HL-60 (cell line): ENCODE results near the gene KDM4F.
"Not testable (repeated sequence)": the region's sequence is repeated elsewhere in the genome, so short reads cannot be mapped to it uniquely, and the experiment has no call there.

Source experiments
- DNase-seq, 2 experiments: peaks; one replicate each; pipeline ENCODE4 v3.0.0-alpha.2; 2010 to 2020; ENCODE audit warnings: low read depth in 1 of 2, low spot score in 1 of 2
- H3K27ac ChIP-seq: fragments of 250-450 bp; sonication (Bioruptor Pico); replicated peaks from 2 replicates; pipeline ENCODE4 v1.5.1; 2020; ENCODE audit warnings: mild to moderate bottlenecking, moderate library complexity
- H3K27me3 ChIP-seq: fragments of 250-450 bp; sonication (Bioruptor Pico); 2 replicates; pipeline ENCODE4 v1.5.1; 2021; ENCODE audit warnings: mild to moderate bottlenecking, moderate library complexity; ENCODE audit not compliant: insufficient read depth, poor library complexity, severe bottlenecking
- H3K4me3 ChIP-seq: replicated peaks from 2 replicates; pipeline ENCODE4 v1.5.1; 2011; ENCODE audit warnings: mild to moderate bottlenecking, control low read depth, low read length; ENCODE audit not compliant: insufficient read depth
- CTCF ChIP-seq: IDR thresholded peaks from one replicate; pipeline ENCODE4 v1.5.1; 2011; ENCODE audit warnings: low read length, control low read depth, inconsistent platforms; ENCODE audit not compliant: insufficient read depth
- GABPA ChIP-seq: IDR thresholded peaks from 2 replicates; pipeline ENCODE4 v1.6.1; 2012; ENCODE audit warnings: low read depth
- POLR2AphosphoS5 ChIP-seq: IDR thresholded peaks from 2 replicates; pipeline ENCODE4 v1.6.1; 2012; ENCODE audit warnings: low read depth
- REST ChIP-seq: IDR thresholded peaks from 2 replicates; pipeline ENCODE4 v1.6.1; 2012; ENCODE audit warnings: low read depth; ENCODE audit not compliant: insufficient replicate concordance
- SPI1 ChIP-seq: IDR thresholded peaks from 2 replicates; pipeline ENCODE4 v1.6.1; 2012; ENCODE audit warnings: low read depth, mild to moderate bottlenecking, borderline replicate concordance
- long read RNA-seq: library from polyadenylated mRNA; unstranded; transcript quantifications from one replicate; pipeline ENCODE4 v2.0.0, GENCODE V29; 2020

KDM4F gene
- long read RNA-seq, partial matches to known transcripts = 0 of 1 reads
- long read RNA-seq, other reads (novel, unspliced or antisense) = 0 of 1 reads

GRCh38 chr11:95049122-95049521 lies at the start of gene KDM4F:
TSS of gene KDM4F (plus strand) at chr11:95049422.
- H3K27ac ChIP-seq, H3K4me3 ChIP-seq, H3K27me3 ChIP-seq, DNase-seq: not testable (repeated sequence)

- peaks cover 5% of the 10 kb centered on the region for H3K27me3 ChIP-seq
- no peak overlapping the region for H3K27ac ChIP-seq
- TF ChIP-seq REST (no peak), GABPA (no peak)
- no peak overlapping the region for H3K4me3 ChIP-seq
- no peak for DNase-seq
These were observed 45.5 kb upstream of the KDM4F start for GRCh38 chr11:95003716-95004115.

GRCh38 chr11:95005642-95006041 lies 43.6 kb upstream of the KDM4F start:
- no peak overlapping the region for H3K27ac ChIP-seq
- TF ChIP-seq CTCF (no peak), REST (no peak), SPI1 (no peak), GABPA (no peak), POLR2AphosphoS5 (no peak)
- H3K4me3 ChIP-seq = no peak overlapping the region
- peaks cover 5% of the 10 kb centered on the region for H3K27me3 ChIP-seq
- DNase-seq = no peak

- H3K4me3 ChIP-seq = no peak overlapping the region
- H3K27me3 ChIP-seq = peaks cover 10% of the 10 kb centered on the region
- H3K27ac ChIP-seq = no peak overlapping the region
- DNase-seq = no peak
- TF ChIP-seq REST (no peak), POLR2AphosphoS5 (no peak), SPI1 (no peak), GABPA (no peak), CTCF (no peak)
These were observed 37.8 kb upstream of the KDM4F start for GRCh38 chr11:95011376-95011775.
